Measurements from ENCODE around the gene UST.
"Not testable (repeated sequence)": the region's sequence is repeated elsewhere in the genome, so short reads cannot be mapped to it uniquely, and the experiment has no call there.

The UST gene

GRCh38 chr6:149015535-149016525, 269.0 kb downstream of the UST start:
- DNase-seq = no peak

- no peak for DNase-seq
Measured at GRCh38 chr6:149016716-149017115, 269.9 kb downstream of the UST start.

GRCh38 chr6:149020319-149020718, 273.5 kb downstream of the UST start:
- DNase-seq = no peak

- no peak for DNase-seq
Measured at GRCh38 chr6:149024361-149024760, 277.5 kb downstream of the UST start.

GRCh38 chr6:149025061-149025460, 278.2 kb downstream of the UST start:
- DNase-seq = no peak

GRCh38 chr6:149026530-149026942, 279.7 kb downstream of the UST start:
- no peak for DNase-seq

GRCh38 chr6:149027484-149027883, 280.7 kb downstream of the UST start:
- no peak for DNase-seq

GRCh38 chr6:149028767-149029405, 282.1 kb downstream of the UST start:
- peak; percentile 46 for DNase-seq

- no peak for DNase-seq
Measured at GRCh38 chr6:149031201-149031858, 284.5 kb downstream of the UST start.

GRCh38 chr6:149031859-149032598, 285.2 kb downstream of the UST start:
- DNase-seq = no peak

- no peak for DNase-seq
Measured at GRCh38 chr6:149032599-149033405, 286.0 kb downstream of the UST start.

GRCh38 chr6:149033454-149033853, 286.6 kb downstream of the UST start:
- DNase-seq = no peak

- DNase-seq = no peak
Measured at GRCh38 chr6:149035766-149036165, 288.9 kb downstream of the UST start.

GRCh38 chr6:149037051-149037671, 290.3 kb downstream of the UST start:
- DNase-seq = no peak

GRCh38 chr6:149039025-149039424, 292.2 kb downstream of the UST start:
- DNase-seq = not testable (repeated sequence)

GRCh38 chr6:149041953-149042352, 295.1 kb downstream of the UST start:
- DNase-seq = no peak

GRCh38 chr6:149043476-149044130, 296.8 kb downstream of the UST start:
- DNase-seq = no peak

- DNase-seq = no peak
Measured at GRCh38 chr6:149044528-149044927, 297.7 kb downstream of the UST start.

- DNase-seq = no peak
Measured at GRCh38 chr6:149045404-149045803, 298.6 kb downstream of the UST start.

GRCh38 chr6:149046164-149046821, 299.5 kb downstream of the UST start:
- no peak for DNase-seq
